ENCODE results near the gene BRD9.
"Not testable (repeated sequence)": the region's sequence is repeated elsewhere in the genome, so short reads cannot be mapped to it uniquely, and the experiment has no call there.

BRD9 gene

DNA sequence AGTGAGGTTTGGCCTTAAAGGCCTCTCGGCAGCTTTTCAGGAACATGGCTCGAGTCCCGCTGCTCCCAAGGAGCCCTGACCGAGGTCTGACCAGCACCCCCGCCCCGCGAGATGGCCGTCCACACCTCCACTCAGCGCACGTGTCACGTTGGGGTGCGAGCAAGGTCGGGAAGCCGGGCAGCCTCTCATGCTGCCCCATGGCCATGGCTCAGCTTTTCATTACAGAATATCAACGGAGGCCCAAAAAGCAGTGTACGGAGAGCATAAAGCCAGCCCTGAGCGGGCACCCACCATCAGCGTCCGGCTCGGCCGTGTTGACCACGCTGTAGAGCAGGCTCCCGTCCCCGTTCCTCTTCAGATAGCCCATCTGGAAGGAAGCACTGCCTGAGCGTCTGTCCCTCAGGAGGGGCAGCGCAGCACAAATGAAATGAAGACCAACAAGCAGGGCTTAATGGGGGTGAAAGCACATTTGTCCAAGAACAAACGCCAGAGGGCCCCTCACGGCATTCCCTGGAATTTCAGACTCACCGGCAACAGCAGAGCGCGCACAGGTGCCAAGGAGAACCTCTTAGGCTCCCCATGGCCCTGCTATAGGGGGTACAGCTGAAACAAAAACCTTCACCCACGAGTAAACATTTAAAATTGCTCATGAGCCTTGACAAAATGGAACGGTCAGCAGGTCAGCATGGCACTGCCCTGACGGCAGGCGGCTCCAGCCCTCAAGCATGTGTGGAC lies 11.6 kb downstream of the BRD9 start:
- Histone ChIP-seq H3K4me1 (ENCODE audit: control insufficient read depth, insufficient read depth, low read length) (no peaks in the 10 kb centered on the region), H3K9me3 (ENCODE audit: control insufficient read depth, insufficient read depth, low read depth, low read length) (no peaks in the 10 kb centered on the region), H3K36me3 (ENCODE audit: control insufficient read depth in 2 of 2, insufficient read depth in 1 of 2, low read length in 2 of 2) (peaks cover 29 to 81% of the 10 kb centered on the region in 2 experiments), H3K27ac (ENCODE audit: extremely low read depth, low read depth, low read length) (no peak overlapping the region), H3K4me3 (ENCODE audit: low read depth, low read length) (no peak overlapping the region)
- no peak for TF ChIP-seq GLIS1 (tag by site-specific recombination; IDR thresholded peaks at IDR 0.05)
- no peak for TF ChIP-seq PRDM4 (tag by site-specific recombination; IDR thresholded peaks at IDR 0.05)
- TF ChIP-seq ZNF16 (tag by site-specific recombination; IDR thresholded peaks at IDR 0.05; ENCODE audit: low read depth), result no peak
- no peak for TF ChIP-seq SP2 (tag by site-specific recombination; IDR thresholded peaks at IDR 0.05)
- no peak for TF ChIP-seq GLIS2 (tag by site-specific recombination; IDR thresholded peaks at IDR 0.05)
- TF ChIP-seq ZNF433 (tag by site-specific recombination; IDR thresholded peaks at IDR 0.05; ENCODE audit: low read depth), result no peak
- TF ChIP-seq ZNF561 (tag by site-specific recombination; IDR thresholded peaks at IDR 0.05; ENCODE audit: borderline replicate concordance), result no peak
- TF ChIP-seq ZNF148 (tag by site-specific recombination; IDR thresholded peaks at IDR 0.05; ENCODE audit: borderline replicate concordance), result no peak
- TF ChIP-seq OSR2 (tag by site-specific recombination; IDR thresholded peaks at IDR 0.05), result no peak
- POLR2A ChIA-PET, result no interaction called here
- CTCF ChIA-PET, result interaction anchor here (0.7 kb wide), 1 partner anchor 791 kb away, joined by 3 read pairs; no protein-coding TSS in a partner anchor

- POLR2A ChIA-PET; CTCF ChIA-PET; H3K4me1 ChIP-seq (ENCODE audit: control insufficient read depth, insufficient read depth, low read length); H3K27ac ChIP-seq (ENCODE audit: extremely low read depth, low read depth, low read length); H3K4me3 ChIP-seq (ENCODE audit: low read depth, low read length); H3K9me3 ChIP-seq (ENCODE audit: control insufficient read depth, insufficient read depth, low read depth, low read length): not testable (repeated sequence)
- H3K36me3 ChIP-seq (ENCODE audit: control insufficient read depth in 2 of 2, insufficient read depth in 1 of 2, low read length in 2 of 2), result peaks cover 48 to 81% of the 10 kb centered on the region in 2 experiments
Measured at GRCh38 chr5:878677-879076, 13.9 kb downstream of the BRD9 start.

DNA sequence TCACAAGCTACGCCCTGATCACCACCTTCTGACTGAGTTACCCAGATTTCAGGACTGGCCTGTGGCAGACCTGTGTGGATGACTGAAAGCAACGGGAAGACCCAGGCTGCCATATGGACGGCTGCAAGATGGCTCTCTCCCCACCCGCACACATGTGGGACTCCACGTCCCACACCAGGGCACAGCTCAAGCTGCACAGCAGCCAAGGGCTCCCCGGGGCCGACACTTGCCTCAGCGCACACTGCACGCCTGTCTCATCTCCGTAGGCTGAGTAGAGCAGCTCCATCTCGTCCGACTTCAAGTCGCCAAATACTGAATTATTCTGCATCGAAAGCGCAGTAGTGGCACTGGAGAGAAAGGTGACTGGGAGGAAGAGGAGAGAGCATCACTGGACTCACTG lies 14.5 kb downstream of the BRD9 start:
- TF ChIP-seq, protein P1, sequence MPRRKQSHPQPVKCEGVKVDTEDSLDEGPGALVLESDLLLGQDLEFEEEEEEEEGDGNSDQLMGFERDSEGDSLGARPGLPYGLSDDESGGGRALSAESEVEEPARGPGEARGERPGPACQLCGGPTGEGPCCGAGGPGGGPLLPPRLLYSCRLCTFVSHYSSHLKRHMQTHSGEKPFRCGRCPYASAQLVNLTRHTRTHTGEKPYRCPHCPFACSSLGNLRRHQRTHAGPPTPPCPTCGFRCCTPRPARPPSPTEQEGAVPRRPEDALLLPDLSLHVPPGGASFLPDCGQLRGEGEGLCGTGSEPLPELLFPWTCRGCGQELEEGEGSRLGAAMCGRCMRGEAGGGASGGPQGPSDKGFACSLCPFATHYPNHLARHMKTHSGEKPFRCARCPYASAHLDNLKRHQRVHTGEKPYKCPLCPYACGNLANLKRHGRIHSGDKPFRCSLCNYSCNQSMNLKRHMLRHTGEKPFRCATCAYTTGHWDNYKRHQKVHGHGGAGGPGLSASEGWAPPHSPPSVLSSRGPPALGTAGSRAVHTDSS (tag by site-specific recombination; IDR thresholded peaks at IDR 0.05), result no peak
- TF ChIP-seq BCL6B (tag by site-specific recombination; IDR thresholded peaks at IDR 0.05) (no peak), TRIM28 (IDR thresholded peaks at IDR 0.05; ENCODE audit: borderline replicate concordance, low read length) (no peak), SCRT1 (tag by site-specific recombination; IDR thresholded peaks at IDR 0.05; ENCODE audit: borderline replicate concordance) (no peak), MZF1 (tag by site-specific recombination; IDR thresholded peaks at IDR 0.05; ENCODE audit: borderline replicate concordance) (no peak), ZNF324 (tag by site-specific recombination; IDR thresholded peaks at IDR 0.05) (no peak), ZBTB44 (tag by site-specific recombination; IDR thresholded peaks at IDR 0.05) (no peak), ZNF791 (tag by site-specific recombination; IDR thresholded peaks at IDR 0.05) (no peak), ZNF777 (tag by site-specific recombination; IDR thresholded peaks at IDR 0.05; ENCODE audit: borderline replicate concordance) (no peak), ZNF521 (tag by site-specific recombination; IDR thresholded peaks at IDR 0.05) (no peak), KLF8 (tag by site-specific recombination; IDR thresholded peaks at IDR 0.05) (no peak)
- H3K4me1 ChIP-seq (ENCODE audit: control insufficient read depth, insufficient read depth, low read length), result no peaks in the 10 kb centered on the region
- ChIA-PET CTCF (no interaction called here), POLR2A (no interaction called here)
- H3K36me3 ChIP-seq (ENCODE audit: control insufficient read depth in 2 of 2, insufficient read depth in 1 of 2, low read length in 2 of 2), result peaks cover 50 to 81% of the 10 kb centered on the region in 2 experiments
- H3K27ac ChIP-seq (ENCODE audit: extremely low read depth, low read depth, low read length), result no peak overlapping the region
- H3K4me3 ChIP-seq (ENCODE audit: low read depth, low read length), result no peak overlapping the region
- no peaks in the 10 kb centered on the region for H3K9me3 ChIP-seq (ENCODE audit: control insufficient read depth, insufficient read depth, low read depth, low read length)
